GM12801 (cell line): Measurements from ENCODE around the gene UBE2K.

ENCODE experiments used
- CTCF ChIP-seq: IDR thresholded peaks from one replicate; pipeline ENCODE4 v1.5.1; 2011; ENCODE audit warnings: control low read depth; ENCODE audit not compliant: insufficient read length; ENCODE audit errors: extremely low read depth

Gene UBE2K

DNA sequence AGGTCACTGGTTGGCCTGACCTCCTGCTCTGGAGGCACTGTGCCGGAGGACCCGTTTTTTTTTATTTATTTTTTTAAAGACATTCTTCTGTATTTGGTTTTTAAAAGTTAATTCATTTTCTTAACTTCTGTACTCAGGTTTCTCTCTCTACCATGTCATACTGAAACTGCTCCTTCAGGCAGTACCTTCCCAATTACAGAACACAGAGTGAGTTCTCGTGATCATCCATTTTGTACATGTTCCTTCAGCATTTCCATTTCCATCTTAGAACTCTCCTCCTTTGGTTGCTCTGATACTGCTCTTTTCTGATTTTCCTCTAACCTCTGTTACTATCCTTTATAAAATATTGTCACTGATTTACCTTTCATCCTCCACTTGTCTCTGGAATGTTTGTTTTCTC, 17.9 kb downstream of the UBE2K start:
- no peak for TF ChIP-seq CTCF

DNA sequence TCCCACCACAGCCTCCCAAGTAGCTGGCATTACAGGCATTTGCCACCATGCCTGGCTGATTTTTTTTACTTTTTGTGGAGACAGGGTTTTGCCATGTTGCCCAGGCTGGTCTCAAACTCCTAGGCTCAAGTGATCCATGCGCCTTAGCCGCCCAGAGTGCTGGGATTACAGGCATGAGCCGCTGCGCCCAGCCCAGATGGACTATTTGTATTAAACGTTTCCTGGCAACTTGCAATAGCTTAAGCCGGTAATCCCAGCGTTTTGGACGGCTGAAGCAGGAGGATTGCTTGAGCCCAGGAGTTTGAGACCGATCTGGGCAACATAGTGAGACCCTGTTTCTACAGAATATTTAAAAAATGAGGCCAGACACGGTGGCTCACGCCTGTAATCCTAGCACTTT, 18.4 kb downstream of the UBE2K start:
- no peak for TF ChIP-seq CTCF

GRCh38 chr4:39718366-39719323, 20.7 kb downstream of the UBE2K start:
- TF ChIP-seq CTCF: no peak

DNA sequence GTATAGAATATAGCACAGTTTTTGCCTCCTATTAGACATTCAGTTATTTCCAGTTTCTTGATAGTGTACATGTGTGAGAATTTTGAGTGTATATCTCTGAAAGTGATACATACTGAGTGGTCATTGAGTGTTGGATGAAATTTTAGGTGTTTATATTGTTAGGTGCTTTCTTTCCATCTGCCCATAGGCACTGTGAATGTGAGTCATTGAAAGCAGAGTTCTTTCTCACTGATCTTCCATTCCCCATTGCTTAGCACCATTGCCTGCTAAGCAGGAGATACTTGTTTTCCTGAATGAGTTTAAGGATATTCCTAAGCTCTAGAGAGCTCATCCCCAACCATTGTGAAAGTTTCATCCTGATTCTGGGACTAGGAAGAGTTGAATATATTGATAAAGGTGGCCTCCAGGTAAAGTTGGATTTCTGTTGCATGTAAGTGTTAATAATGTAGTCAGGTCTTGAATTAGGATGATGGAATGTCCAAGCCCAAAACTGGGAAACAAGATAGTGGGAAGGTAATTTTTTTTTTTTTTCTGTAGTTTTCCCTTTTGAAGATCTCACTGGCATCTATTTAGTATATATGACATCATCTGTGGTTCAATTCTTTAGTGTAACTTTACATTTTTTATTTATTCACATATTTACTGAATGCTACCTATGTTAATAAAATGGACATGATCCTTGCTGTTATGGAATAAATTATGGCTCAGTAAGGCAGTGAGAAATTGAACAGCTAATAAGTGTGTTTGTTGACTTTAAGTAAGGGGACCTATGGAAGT, 22.1 kb downstream of the UBE2K start:
- no peak for TF ChIP-seq CTCF

DNA sequence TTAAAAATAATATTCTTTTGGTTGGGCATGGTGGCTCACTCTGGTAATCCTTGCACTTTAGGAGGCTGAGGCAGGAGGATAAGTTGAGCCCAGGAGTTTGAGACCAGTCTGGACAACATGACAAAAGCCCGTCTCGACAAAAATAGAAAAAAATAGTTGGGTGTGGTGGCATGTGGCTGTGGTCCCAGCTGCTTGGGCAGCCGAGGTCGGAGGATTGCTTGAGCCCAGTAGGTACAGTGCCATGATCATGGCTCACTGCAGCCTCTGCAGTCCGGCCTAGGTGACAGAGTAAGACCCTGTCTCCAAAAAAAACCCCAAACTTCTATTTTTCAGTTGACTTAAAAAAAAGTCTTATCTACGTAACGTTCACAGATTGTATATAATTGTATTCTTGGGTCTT, 23.9 kb downstream of the UBE2K start:
- TF ChIP-seq CTCF: no peak

- no peak for TF ChIP-seq CTCF
Observed at GRCh38 chr4:39729557-39729956, 31.6 kb downstream of the UBE2K start.

DNA sequence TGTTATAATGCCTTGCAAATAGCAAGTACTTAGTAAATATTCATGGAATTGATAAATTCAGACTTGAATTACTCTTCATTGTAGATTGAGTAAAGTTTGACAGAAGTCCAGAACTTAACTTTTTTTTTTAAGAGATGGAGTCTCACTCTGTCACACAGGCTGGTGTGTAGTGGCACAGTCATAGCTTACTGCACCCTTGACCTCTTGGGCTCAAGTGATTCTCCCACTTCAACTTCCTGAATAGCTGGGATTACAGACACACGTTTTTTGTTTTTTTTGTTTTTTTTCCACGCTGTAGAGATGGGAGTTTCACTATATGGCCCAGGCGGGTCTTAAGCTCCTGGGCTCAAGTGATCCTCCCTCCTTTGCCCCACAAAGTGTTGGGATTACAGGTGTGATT, 32.1 kb downstream of the UBE2K start:
- no peak for TF ChIP-seq CTCF
